ENCODE data around the gene RUFY3. TPM values are rescaled to one million over a fixed set of nuclear protein-coding genes. Genes with fewer than 3 reads are reported as not detected.

The RUFY3 gene
- total RNA-seq, 1 experiment from 2014 or later: 42.7 TPM

DNA sequence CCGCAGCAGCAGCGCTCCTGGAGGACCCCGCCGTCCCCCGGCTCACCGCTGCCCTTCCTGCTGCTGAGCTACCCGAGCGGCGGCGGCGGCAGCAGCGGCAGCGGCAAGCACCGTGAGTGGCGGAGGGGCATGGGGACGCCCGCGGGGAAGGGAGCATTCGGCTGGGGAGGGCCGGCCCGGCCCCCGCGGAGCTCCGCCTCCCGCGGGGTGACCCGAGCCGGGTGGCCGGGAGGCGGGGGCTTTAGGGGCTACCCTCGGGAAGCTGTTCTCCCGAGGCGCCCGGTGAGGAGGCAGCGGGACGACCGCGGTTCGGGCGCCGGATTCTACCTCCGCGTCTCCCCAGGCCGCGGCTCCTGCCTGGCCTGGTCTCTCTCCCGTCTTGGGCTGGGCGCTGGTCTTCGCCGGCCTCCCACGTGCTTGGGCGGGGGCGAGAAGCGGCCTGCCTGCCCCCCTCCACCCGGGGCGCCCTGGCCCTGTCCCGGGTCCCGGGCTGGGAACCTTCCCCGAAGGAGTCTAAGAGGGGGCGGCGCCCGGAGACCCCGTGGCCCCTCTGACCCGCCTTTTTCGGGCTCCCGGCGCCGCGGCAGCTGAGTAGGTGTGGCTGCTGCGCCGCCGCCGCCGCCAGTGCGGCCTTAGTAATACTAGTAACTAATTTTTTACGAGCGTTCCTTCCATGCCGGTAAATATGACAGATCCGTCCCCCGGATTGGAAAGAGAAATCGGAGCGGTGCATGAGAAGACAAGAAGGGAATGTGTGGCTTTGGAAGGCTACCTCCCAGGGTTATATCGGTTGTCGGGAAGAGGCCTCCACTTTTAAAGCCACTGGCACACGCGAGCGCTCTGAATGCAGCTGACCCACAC lies 16.4 kb upstream of the RUFY3 start:
- peaks cover 16% of the 10 kb centered on the region for H3K4me1 Mint-ChIP-seq (ENCODE audit: insufficient read depth, unreplicated experiment)
- TF ChIP-seq, protein P1, sequence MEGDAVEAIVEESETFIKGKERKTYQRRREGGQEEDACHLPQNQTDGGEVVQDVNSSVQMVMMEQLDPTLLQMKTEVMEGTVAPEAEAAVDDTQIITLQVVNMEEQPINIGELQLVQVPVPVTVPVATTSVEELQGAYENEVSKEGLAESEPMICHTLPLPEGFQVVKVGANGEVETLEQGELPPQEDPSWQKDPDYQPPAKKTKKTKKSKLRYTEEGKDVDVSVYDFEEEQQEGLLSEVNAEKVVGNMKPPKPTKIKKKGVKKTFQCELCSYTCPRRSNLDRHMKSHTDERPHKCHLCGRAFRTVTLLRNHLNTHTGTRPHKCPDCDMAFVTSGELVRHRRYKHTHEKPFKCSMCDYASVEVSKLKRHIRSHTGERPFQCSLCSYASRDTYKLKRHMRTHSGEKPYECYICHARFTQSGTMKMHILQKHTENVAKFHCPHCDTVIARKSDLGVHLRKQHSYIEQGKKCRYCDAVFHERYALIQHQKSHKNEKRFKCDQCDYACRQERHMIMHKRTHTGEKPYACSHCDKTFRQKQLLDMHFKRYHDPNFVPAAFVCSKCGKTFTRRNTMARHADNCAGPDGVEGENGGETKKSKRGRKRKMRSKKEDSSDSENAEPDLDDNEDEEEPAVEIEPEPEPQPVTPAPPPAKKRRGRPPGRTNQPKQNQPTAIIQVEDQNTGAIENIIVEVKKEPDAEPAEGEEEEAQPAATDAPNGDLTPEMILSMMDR (IDR thresholded peaks at IDR 0.05; ENCODE audit: unreplicated experiment): no peak
- peak; percentile 74 for DNase-seq (ENCODE audit: unreplicated experiment)
- H3K9me3 Mint-ChIP-seq (ENCODE audit: unreplicated experiment): no peaks in the 10 kb centered on the region
- POLR2A ChIA-PET: interaction anchor here (0.6 to 9.4 kb wide), 22 partner anchors 9 to 1607 kb away, joined by 3 to 278 read pairs (median 5); partner anchors contain the start of genes GRSF1, MOB1B, RUFY3 and UTP3
- H3K27ac Mint-ChIP-seq (ENCODE audit: low read depth, unreplicated experiment): peak overlapping the region; percentile 89
- CTCF ChIA-PET: interaction anchor here (0.6 to 4.5 kb wide), 10 partner anchors 14 to 55 kb away, joined by 3 to 49 read pairs (median 6); partner anchors contain the start of gene UTP3
- intact Hi-C loops (cut with micrococcal nuclease): loop anchor here (2.0 to 5.0 kb wide), 3 partner anchors 17 to 197 kb away; partner anchors contain the start of genes MOB1B and UTP3
- peaks cover 3% of the 10 kb centered on the region for H3K36me3 Mint-ChIP-seq (ENCODE audit: insufficient read depth, unreplicated experiment)
- H3K27me3 Mint-ChIP-seq (ENCODE audit: insufficient read depth, unreplicated experiment): no peaks in the 10 kb centered on the region
- no TSS peak for BruUV-seq (replicated peaks)
- peak overlapping the region; percentile 93 for H3K4me3 Mint-ChIP-seq (ENCODE audit: unreplicated experiment)

DNA sequence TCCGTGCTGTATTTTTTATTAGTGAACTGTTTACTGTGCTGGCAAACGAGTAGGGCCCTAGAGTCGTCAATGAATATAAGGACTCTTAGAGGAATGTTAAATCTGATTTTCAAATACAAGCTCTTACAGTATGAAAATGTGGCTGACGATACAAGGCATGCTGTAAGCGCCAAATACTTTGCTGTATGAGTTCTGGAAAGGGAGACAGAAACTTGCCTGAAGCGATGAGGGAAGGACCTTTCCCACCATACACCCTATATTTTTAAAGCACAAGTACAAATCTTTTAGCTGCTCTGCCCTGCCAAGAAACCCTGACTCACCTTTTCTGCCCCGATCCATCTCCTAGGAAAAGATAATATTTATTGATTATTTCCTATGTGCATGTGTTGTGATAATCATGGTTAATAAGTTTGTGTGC lies 15.7 kb upstream of the RUFY3 start:
- intact Hi-C loops (cut with micrococcal nuclease): loop anchor here (5.0 kb wide), 1 partner anchor 196 kb away; the partner anchor contains the start of gene MOB1B
- TSS peak; percentile 45 for BruUV-seq (replicated peaks)
- POLR2A ChIA-PET: interaction anchor here (0.6 to 9.4 kb wide), 15 partner anchors 9 to 479 kb away, joined by 3 to 278 read pairs (median 5); partner anchors contain the start of genes GRSF1, MOB1B, RUFY3 and UTP3

DNA sequence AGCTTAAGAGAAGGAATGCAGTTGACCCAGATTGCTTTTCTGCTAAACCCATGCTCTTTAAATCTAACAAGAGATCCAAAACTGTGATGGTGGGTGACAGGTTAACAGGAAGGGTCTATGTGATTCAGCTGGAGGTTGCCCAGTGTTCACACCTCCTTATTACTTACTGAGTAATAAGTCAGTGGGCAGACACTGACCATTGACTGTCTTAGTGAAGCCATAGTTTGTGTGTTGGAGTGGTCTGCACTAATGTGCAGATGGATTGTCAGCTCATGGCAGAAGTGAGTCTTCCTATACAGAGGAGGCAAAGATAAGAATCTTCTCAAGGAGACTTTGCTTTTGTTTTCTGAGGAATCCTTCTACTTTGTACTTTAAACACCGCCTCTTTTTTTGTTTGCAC lies 15.2 kb upstream of the RUFY3 start:
- BruUV-seq (replicated peaks): no TSS peak
- ChIA-PET CTCF (interaction anchor here (0.6 to 4.5 kb wide), 10 partner anchors 18 to 104 kb away, joined by 3 to 49 read pairs (median 5); partner anchors contain the start of gene UTP3), POLR2A (interaction anchor here (0.6 to 9.4 kb wide), 14 partner anchors 8 to 479 kb away, joined by 3 to 278 read pairs (median 6); partner anchors contain the start of genes GRSF1, MOB1B, RUFY3 and UTP3)
- H3K9me3 Mint-ChIP-seq (ENCODE audit: unreplicated experiment): no peaks in the 10 kb centered on the region
- H3K36me3 Mint-ChIP-seq (ENCODE audit: insufficient read depth, unreplicated experiment): no peaks in the 10 kb centered on the region
- intact Hi-C loops (cut with micrococcal nuclease): loop anchor here (5.0 kb wide), 1 partner anchor 196 kb away; the partner anchor contains the start of gene MOB1B
- peaks cover 13% of the 10 kb centered on the region for H3K4me1 Mint-ChIP-seq (ENCODE audit: insufficient read depth, unreplicated experiment)
- H3K4me3 Mint-ChIP-seq (ENCODE audit: unreplicated experiment): peak overlapping the region; percentile 93
- DNase-seq (ENCODE audit: unreplicated experiment): no peak
- peak overlapping the region; percentile 89 for H3K27ac Mint-ChIP-seq (ENCODE audit: low read depth, unreplicated experiment)
- no peaks in the 10 kb centered on the region for H3K27me3 Mint-ChIP-seq (ENCODE audit: insufficient read depth, unreplicated experiment)
- TF ChIP-seq, protein P1 (IDR thresholded peaks at IDR 0.05; ENCODE audit: unreplicated experiment): no peak

More for the DNA sequence above, 15.7 kb upstream of the RUFY3 start:
- H3K27me3 Mint-ChIP-seq (ENCODE audit: insufficient read depth, unreplicated experiment): no peaks in the 10 kb centered on the region
- DNase-seq (ENCODE audit: unreplicated experiment): peak; percentile 41
- CTCF ChIA-PET: interaction anchor here (0.6 to 4.5 kb wide), 11 partner anchors 17 to 103 kb away, joined by 3 to 49 read pairs (median 4); partner anchors contain the start of gene UTP3
- H3K27ac Mint-ChIP-seq (ENCODE audit: low read depth, unreplicated experiment): peak overlapping the region; percentile 89
- peaks cover 12% of the 10 kb centered on the region for H3K4me1 Mint-ChIP-seq (ENCODE audit: insufficient read depth, unreplicated experiment)
- H3K36me3 Mint-ChIP-seq (ENCODE audit: insufficient read depth, unreplicated experiment): no peaks in the 10 kb centered on the region
- H3K9me3 Mint-ChIP-seq (ENCODE audit: unreplicated experiment): no peaks in the 10 kb centered on the region
- TF ChIP-seq, protein P1 (IDR thresholded peaks at IDR 0.05; ENCODE audit: unreplicated experiment): no peak
- H3K4me3 Mint-ChIP-seq (ENCODE audit: unreplicated experiment): peak overlapping the region; percentile 93
